GM19193 (cell line): ENCODE data around the gene RTKN2.

ENCODE experiments used
- POLR2A ChIP-seq: IDR thresholded peaks from 4 replicates; pipeline ENCODE4 v1.6.1; 2011; ENCODE audit not compliant: insufficient read depth, insufficient read length; ENCODE audit errors: extremely low read depth

Gene RTKN2

DNA sequence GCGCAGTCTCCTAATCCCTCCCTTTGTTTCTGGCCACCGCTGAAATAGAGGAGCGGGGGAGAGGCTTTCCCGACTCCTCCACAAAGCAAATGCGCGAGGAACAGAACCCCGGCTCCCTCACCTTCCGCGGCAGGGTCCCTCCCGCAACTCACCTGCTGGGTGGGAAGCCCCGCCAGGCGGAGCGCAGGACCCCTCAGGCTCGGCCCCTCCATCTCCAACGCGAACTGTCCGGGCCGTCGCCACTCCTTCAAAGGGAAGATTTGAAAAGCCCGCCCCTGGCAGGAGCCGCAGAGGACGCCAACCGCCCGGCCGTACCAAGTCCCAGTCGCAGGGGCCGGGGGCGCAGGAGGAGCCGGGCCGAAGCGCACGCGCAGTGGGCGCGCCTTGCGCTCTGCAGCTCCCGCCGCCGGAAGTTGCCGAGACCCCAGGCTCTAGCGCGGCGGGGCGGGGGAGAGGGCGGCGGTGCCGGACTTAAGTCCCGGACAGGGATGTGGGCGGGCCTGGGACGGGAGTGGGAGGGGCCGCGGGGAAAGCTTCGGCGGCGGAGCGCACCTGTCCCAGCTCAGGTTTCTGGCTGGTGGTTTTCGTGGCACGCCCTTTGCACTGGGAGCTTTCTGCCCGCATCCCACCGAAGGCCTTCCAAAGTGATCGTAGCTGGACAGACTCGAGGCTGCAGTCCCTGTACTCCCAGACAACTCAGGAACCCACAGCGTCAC lies at the start of gene RTKN2:
RTKN2 (minus strand) TSS at position 446 of the 716 bp plus-strand sequence; CDS start at position 212, 234 bp downstream.
- TF ChIP-seq POLR2A: no peak

DNA sequence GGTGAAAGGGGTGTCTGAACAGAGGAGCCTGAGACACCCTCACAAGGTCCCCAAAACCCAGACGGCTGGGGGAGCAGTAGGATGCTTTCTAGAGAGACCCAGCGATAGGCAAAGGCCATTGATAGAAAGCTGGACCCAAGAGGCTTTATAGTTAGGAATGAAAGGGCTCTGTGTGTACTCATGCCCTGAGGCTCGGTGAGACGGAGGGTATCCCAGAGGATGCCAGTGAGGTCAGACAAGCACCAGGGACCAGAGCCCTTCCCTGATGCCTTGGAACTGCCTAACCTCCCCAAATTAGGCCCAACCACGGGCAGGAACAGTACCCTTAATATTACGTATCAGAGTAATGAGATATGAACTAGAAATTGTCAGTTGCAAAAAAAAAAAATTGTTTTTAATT lies 48.6 kb upstream of the RTKN2 start:
- no peak for TF ChIP-seq POLR2A

GRCh38 chr10:62309254-62309653 lies 40.6 kb upstream of the RTKN2 start:
- TF ChIP-seq POLR2A: no peak

GRCh38 chr10:62308101-62308500 lies 39.5 kb upstream of the RTKN2 start:
- no peak for TF ChIP-seq POLR2A

GRCh38 chr10:62307635-62308034 lies 39.0 kb upstream of the RTKN2 start:
- no peak for TF ChIP-seq POLR2A

DNA sequence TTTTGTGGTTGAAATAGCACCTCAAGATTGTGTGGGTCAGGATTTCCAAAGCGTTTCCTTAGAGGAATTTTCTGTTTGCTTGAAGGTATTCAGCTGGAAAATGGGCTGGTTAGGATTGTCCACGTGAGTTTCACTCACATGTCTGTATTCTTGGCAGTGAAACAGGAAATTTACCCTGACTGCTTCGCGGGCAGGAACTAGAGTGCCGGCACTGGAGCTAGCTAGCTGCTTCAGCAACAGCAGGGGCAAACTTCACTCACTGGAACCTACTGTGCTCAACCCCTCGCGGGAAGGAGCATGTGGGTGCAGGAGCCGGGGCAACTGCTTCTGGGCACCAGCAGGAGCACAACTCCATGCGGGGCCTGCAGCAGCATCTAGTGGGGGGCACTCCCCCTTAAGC lies 38.0 kb upstream of the RTKN2 start:
- TF ChIP-seq POLR2A: no peak

GRCh38 chr10:62305813-62306212 lies 37.2 kb upstream of the RTKN2 start:
- no peak for TF ChIP-seq POLR2A

DNA sequence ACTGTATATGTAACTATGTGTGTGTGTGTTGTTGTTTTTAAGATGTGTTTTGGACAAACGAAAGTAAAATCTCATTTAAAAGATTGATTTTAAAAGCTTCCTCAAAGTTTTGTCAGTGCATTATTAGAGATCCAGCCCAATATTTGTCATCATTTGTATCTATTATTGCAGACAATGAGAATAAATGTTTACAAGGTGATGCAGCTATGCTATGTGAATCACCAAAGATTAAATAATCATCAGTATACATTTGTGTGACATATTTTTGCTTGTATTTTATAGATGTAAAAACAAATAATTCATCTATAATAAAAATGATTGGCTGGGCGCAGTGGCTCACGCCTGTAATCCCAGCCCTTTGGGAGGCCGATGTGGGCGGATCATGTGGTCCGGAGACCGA lies 35.3 kb upstream of the RTKN2 start:
- no peak for TF ChIP-seq POLR2A

- no peak for TF ChIP-seq POLR2A
These were observed 34.1 kb upstream of the RTKN2 start for GRCh38 chr10:62302760-62303159.

DNA sequence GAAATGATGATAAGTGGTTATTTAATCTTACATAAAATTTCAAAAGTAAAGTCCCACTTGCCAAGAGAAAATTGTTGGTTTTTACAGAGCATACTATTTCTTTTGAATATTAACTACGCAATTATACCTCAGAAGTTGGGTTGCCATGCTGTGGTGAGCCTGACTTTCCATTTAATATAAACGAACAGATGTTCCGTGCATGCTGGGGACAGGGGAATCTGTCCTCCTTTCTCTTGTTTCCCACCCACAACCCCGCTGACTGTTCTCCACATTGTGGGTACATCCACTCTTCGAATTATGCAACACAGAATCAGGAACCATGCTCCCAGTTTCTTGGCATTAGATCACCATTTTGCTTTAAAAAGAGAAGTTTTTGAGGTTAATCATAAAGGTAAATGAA lies 29.2 kb upstream of the RTKN2 start:
- TF ChIP-seq POLR2A: no peak

- no peak for TF ChIP-seq POLR2A
These were observed 15.6 kb upstream of the RTKN2 start for GRCh38 chr10:62284221-62284620.

GRCh38 chr10:62278441-62278910 lies 9.8 kb upstream of the RTKN2 start:
- TF ChIP-seq POLR2A: no peak

DNA sequence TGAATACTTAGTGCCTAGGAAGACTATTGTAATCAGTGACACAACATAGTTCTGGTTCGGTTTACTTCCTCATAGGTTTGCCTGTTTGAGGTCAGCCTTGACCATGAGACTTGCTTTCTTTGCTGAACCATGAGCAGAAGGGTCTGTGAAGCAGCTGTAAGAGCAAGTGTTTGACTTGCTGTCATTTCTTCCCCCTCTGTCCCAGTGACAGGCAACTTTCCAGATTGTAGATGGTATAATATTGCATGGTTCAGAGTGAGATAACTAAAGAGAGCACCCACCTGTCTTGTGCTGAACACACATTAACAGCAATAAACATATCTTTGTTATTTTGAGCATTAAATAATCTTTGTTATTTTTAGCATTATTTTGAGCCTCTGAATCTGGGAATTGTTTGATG lies 9.3 kb upstream of the RTKN2 start:
- TF ChIP-seq POLR2A: no peak

DNA sequence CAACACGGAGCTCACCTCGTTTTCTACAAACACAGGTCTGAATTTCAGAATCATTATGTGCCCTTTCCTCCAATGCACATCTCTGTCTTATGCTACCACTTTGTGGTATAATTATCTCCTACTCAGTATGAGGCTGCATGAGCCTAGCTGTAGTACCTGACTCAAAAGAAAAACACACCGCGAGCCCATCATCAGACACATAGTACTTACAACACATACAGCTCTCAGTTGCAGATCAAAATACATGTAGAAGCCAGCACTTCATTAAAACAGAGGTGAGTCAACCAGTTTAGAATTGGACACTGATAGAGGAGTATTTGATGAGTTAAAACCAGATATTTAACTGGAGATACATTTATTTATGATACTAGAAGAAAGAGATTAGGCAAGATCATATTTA lies 1.4 kb upstream of the RTKN2 start:
- no peak for TF ChIP-seq POLR2A

DNA sequence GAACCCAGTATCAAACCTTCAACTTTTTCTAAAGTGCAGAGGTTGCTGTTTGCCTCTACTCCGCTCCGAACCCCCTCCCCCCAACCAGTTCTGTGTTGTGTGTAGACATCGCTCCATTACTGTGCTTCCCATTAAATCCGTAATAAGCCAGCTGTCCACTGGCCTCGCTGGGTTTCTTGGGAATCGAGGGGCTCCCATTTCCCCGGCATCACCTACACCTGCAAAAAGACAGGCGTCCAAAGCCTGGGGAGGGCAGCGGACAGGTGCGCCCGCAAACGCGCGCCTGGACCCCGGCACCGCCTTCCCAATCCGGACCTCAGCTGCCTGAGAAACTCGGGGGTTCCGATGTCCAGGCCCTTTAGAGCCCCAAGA lies 631 bp downstream of the RTKN2 start:
- TF ChIP-seq POLR2A: no peak

DNA sequence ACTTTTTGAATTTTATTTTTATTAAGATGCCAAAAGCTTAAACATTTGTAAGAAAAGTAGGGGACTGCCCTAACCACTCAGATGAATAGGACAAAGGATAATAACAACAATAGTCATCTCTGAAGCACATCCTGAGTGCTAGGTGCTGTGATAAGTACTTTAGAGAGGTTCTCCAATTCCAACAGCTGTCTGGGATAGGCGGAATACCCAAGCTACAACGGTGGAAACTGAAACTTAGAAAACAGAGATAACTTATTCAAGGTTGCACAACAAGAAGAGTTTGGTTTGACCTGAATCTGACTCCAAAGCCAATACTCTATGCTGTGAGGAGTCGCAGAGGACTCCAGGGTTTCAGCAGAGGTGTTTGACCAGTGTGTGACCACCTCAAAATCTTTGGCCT lies 2.0 kb downstream of the RTKN2 start:
- no peak for TF ChIP-seq POLR2A

GRCh38 chr10:62266147-62266546 lies 2.5 kb downstream of the RTKN2 start:
- TF ChIP-seq POLR2A: no peak
